HG03045 (cell line): ENCODE measurements around the gene MRPL42.
"Not testable (repeated sequence)": the region's sequence is repeated elsewhere in the genome, so short reads cannot be mapped to it uniquely, and the experiment has no call there.

ENCODE experiments used
- ATAC-seq: cut with Tn5 transposase; IDR thresholded peaks from one replicate; pipeline ENCODE4 v1.9.1; 2021; ENCODE audit warnings: mild to moderate bottlenecking, moderate library complexity; ENCODE audit not compliant: unreplicated experiment

MRPL42 gene

DNA sequence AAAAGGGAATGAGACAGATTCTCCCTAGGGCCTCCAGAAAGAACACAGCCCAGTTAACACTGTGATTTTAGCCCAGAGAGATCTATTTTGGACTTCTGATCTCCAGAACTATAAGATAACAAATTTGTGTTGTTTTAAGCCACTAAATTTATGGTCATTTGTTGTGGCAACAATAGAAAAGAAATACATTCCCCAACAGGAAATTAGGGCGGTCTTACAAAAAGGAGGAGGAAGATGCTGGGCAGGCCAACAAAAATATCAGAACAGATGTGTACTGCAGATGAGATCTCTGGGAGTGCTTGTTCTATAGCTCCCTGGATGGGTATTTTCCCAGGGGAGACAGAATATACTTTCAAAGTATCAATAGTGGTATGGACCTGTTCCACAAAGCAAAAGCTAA, 73.2 kb downstream of the MRPL42 start:
- ATAC-seq, result no peak

DNA sequence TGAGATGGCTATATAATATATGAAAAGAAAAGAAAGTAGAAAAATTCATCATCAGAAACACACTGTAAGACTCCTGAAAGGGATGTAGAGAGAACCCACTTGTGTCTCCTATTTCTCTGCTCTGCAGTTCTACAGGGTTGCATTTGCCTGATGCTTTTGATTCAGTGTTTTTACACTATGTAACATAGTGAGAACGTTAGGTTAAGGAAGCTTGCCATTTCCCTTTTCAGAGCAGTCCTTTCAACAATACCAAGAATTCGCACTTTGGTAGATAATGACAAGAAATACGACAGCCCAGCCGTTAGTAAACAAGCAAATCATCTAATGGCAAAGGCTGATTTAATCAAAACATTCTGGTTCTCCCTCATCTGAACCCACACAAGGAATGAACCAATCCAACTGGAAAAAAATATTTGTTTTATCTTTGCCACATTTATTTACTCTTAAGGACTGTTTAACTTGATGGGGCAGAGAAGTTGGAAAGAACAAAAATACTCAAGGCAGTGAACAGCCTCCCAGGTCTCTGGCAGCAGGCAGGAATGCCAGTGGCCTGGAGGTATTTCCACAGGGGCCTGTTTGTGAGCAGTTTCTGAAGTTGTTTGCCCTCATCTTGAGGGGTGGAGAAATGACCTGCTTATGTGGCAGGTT, 74.4 kb downstream of the MRPL42 start:
- ATAC-seq, result no peak

DNA sequence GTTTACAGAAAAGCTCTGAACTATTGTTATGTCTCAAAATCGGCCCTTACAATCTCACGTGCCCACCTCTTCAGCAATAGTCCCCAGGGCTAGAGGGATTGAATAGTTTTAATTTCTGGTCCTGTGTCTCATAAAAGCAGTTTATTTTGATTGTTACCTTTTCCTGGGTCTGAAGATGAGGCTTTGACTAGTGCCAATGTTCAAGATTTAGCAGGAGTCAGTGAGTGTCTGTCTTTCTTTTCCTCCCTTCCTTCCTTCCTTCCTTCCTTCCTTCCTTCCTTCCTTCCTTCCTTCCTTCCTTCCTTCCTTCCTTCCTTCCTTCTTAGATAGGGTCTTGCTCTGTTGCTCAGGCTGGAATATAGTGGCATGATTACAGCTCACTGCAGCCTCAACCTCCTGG, 80.5 kb downstream of the MRPL42 start:
- no peak for ATAC-seq

DNA sequence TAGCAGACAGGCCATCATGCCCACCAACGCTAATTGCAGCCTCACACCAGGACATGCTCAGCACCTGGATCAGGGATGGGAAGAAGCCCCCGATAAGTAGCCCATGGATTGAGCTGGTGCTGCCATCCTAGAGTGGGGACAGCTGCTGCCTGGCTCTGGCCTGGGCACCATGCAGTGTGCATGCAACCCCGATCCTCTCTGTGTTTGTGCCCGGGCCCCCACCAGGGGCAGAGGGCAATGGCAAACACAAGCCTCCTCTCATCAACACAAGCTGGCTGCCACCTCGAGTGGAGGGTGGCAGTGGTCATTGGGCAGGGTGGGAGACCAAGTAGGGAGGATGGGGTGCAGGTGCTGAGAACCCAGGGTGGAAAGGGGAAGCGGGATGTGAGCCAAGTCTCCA, 81.9 kb downstream of the MRPL42 start:
- no peak for ATAC-seq

DNA sequence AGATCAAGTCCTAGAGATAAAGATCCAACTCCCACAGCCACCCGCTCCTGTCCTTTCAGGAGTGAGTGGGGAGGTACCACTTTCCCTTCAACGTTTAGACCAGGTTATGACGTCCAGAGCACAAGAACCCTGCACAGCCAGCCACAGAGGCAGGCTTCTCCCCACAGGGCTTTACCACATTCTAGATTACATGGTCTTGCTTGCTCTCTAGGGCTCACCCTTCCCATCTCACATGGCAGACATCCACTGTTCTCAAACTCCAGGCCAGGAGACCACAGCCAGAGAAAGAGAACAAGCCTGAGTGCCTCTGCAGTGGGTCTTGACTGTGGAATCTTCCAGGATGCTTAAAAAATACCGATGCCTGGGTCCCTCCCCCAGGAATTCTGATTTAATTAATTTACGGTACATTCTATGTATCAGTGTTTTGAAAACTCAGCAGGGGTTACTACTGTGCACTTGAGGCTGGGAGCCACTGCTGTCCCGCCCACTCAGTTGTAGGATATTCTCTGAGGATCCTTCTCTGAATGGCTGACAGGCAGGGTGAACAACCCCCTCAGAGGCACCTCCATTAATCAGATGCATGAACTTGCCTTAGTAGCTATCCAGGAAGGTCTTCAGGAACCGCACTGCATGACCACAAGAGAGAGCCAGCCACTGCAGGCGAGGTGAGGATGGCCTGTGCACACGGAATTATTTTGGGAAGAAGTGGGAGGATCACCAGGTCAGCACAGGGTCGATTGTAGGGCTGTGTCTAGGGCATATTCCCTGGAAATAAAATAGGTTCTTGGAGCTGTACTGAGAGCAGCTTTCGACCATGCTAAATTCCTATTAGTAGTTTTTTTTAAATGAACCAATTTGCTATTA, 83.7 kb downstream of the MRPL42 start:
- no peak for ATAC-seq

DNA sequence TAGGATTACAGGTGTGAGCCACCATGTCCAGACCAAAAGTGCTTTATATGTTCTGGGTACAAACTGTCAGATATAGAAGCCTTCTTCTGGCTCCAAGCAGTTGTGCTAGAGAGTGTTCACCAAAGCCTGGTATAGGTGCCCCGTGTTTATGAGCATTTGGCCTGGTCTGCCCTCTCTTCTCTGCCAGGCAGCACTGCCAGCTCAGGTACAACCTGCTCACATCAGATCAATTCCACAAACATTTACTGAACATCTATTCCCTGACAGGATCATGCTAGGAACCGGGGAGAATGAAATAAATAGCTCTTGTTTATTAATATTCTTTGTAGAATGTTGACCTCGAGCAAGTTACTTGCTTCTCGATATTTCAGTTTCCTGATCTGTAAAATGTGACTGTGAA, 85.1 kb downstream of the MRPL42 start:
- no peak for ATAC-seq

DNA sequence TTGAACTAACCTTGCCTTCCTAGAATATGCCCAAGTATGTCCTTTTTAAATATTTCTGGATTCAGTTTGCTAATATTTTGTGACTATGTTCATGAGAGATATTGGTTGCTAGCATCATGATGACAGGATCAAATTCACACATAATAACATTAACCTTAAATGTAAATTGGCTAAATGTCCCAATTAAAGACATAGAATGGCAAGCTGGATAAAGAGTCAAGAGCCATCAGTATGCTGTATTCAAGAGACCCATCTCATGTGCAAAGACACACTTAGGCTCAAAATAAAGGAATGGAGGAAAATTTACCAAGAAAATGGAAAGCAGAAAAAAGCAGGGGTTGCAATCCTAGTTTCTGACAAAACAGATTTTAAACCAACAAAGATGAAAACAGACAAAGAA, 90.6 kb downstream of the MRPL42 start:
- ATAC-seq, result not testable (repeated sequence)

DNA sequence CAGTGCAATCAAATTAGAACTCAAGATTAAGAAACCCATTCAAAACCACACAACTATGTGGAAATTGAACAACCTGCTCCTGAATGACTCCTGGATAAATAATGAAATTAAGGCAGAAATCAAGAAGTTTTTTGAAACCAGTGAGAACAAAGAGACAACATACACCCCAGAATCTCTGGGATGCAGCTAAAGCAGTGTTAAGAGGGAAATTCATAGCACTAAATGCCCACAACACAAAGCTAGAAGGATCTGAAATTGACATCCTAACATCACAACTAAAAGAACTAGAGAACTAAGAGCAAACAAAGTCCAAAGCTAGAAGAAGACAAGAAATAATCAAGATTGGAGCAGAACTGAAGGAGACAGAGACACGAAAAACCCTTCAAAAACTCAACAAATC, 91.4 kb downstream of the MRPL42 start:
- not testable (repeated sequence) for ATAC-seq

DNA sequence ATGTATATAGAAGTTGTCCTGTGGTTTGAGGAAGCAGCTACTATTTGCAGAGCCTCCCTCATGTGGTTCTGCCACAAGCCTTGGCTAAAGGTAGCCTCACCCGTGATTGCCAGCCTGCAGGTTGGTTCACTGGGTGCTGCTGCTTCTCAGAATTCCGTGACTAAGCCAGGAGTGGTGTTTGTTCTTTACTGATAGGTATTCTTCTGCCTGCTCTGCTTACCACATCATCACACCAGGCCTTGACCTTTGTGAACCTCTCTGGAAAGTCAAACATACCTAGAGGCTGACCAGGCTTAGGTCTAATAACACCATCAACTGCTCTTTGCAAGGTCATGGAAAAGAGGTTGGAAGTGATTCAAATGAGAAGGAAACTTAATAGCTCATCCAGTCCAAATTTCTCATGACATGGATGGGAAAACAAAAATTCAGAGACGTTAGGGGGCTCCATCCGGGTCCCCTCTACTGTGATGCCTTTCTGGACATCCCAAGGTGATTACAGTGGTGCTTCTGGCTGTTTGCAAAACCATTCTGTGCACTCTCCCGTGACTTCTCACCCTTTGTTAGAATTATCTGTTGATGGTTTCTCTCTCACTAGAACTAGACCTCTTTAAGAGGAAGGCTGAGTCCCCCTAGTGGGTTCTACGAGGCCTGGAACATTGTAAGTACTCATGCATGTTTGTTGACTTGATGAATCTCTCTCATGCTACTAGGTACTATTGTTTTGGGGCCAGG, 96.7 kb downstream of the MRPL42 start:
- ATAC-seq, result no peak

DNA sequence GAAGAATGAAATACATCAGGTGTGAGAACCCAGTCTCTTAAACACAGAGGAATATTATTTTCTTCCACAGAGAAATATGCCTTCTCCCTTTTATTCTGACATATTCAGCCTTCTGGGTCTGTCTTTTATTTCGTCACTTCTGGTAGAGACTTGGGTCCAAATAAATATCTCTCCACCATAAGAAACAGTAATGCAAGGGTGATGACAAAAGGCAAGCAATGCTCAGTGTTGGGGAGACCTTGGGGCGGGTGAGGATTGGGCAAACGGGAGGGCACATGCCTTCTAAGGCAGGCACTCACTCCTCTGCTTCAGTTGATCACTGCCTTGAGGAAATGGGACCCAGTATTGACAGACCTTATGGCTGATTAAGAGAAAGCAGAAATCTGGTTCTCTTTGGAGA, 98.4 kb downstream of the MRPL42 start:
- ATAC-seq, result no peak
